Left ventricle myocardium inferior (tissue), 1 donor: ENCODE data around the gene SHROOM2. TPM values are rescaled to one million over a fixed set of nuclear protein-coding genes. Genes with fewer than 3 reads are reported as not detected.
"Not testable (repeated sequence)": the region's sequence is repeated elsewhere in the genome, so short reads cannot be mapped to it uniquely, and the experiment has no call there.

Source experiments
- DNase-seq: peaks from one replicate; pipeline ENCODE4 v3.0.0-alpha.2; 2020
- H3K27ac ChIP-seq: fragments of 200-600 bp; replicated peaks from 2 replicates; pipeline ENCODE4 v1.8.0; 2021
- H3K27me3 ChIP-seq: fragments of 200-600 bp; 2 replicates; pipeline ENCODE4 v1.8.0; 2021; ENCODE audit warnings: low read depth
- H3K36me3 ChIP-seq: fragments of 200-600 bp; 2 replicates; pipeline ENCODE4 v1.8.0; 2021
- H3K4me1 ChIP-seq: fragments of 200-600 bp; 2 replicates; pipeline ENCODE4 v1.8.0; 2021
- H3K4me3 ChIP-seq: fragments of 200-600 bp; 2 replicates; pipeline ENCODE4 v1.8.0; 2021; ENCODE audit warnings: mild to moderate bottlenecking, moderate library complexity
- H3K9me3 ChIP-seq: fragments of 200-600 bp; replicated peaks from 2 replicates; pipeline ENCODE4 v1.8.0; 2021
- CTCF ChIP-seq: fragments of 200-600 bp; IDR thresholded peaks from 2 replicates; pipeline ENCODE4 v1.8.0; 2021; ENCODE audit warnings: antibody characterized with exemption, mild to moderate bottlenecking, borderline replicate concordance
- intact Hi-C: fragments of 100-400 bp; cut with micrococcal nuclease; formaldehyde crosslinking; loops from one replicate; pipeline ENCODE4 v1.11.0; 2022
- total RNA-seq: library from RNA; stranded (reverse); fragmentation: NEBNext Ultra II Directional; extraction: Animal tissue kit (Norgen Biotek cat#: 25700); gene quantifications from one replicate; pipeline ENCODE4 v1.2.1, GENCODE V29; 2021
- donor health status: DM: no; HTN: yes; CAD: no; lungs with severe emphysema.

The SHROOM2 gene
- total RNA-seq, 1 donor from 2014 or later = 0.71 TPM

- H3K4me1 ChIP-seq = no peaks in the 10 kb centered on the region
- no peak for DNase-seq
- no peaks in the 10 kb centered on the region for H3K9me3 ChIP-seq
- no peak overlapping the region for H3K4me3 ChIP-seq
- no peaks in the 10 kb centered on the region for H3K36me3 ChIP-seq
- intact Hi-C loops = no loop called here
- H3K27ac ChIP-seq = no peak overlapping the region
- no peaks in the 10 kb centered on the region for H3K27me3 ChIP-seq
- no peak for TF ChIP-seq CTCF
These were observed 28.1 kb upstream of the SHROOM2 start for GRCh38 chrX:9758021-9758638.

GRCh38 chrX:9759337-9759736 lies 26.9 kb upstream of the SHROOM2 start:
- peaks cover 6% of the 10 kb centered on the region for H3K27me3 ChIP-seq
- no peak overlapping the region for H3K4me3 ChIP-seq
- H3K36me3 ChIP-seq = no peaks in the 10 kb centered on the region
- no peak overlapping the region for H3K27ac ChIP-seq
- intact Hi-C loops = no loop called here
- TF ChIP-seq CTCF = no peak
- no peaks in the 10 kb centered on the region for H3K9me3 ChIP-seq
- no peak for DNase-seq
- no peaks in the 10 kb centered on the region for H3K4me1 ChIP-seq

- no peak for TF ChIP-seq CTCF
- Histone ChIP-seq H3K36me3 (no peaks in the 10 kb centered on the region), H3K4me3 (no peak overlapping the region), H3K4me1 (peaks cover 4% of the 10 kb centered on the region), H3K27ac (no peak overlapping the region), H3K27me3 (peaks cover 27% of the 10 kb centered on the region), H3K9me3 (no peaks in the 10 kb centered on the region)
- no peak for DNase-seq
- intact Hi-C loops = no loop called here
These were observed 21.0 kb upstream of the SHROOM2 start for GRCh38 chrX:9765072-9765736.

GRCh38 chrX:9765737-9766097 lies 20.5 kb upstream of the SHROOM2 start, which contains the start of gene GPR143:
GPR143 (minus strand) TSS chrX:9765847; CDS start chrX:9765817, 30 bp downstream.
- peaks cover 4% of the 10 kb centered on the region for H3K4me1 ChIP-seq
- intact Hi-C loops = no loop called here
- H3K27me3 ChIP-seq = peaks cover 27% of the 10 kb centered on the region

GRCh38 chrX:9767375-9767774 lies 18.9 kb upstream of the SHROOM2 start:
- Histone ChIP-seq H3K27me3 (peaks cover 27% of the 10 kb centered on the region), H3K4me3 (no peak overlapping the region), H3K27ac (no peak overlapping the region), H3K9me3 (no peaks in the 10 kb centered on the region), H3K36me3 (no peaks in the 10 kb centered on the region), H3K4me1 (peaks cover 4% of the 10 kb centered on the region)
- no peak for DNase-seq
- no peak for TF ChIP-seq CTCF
- intact Hi-C loops = no loop called here

More at GRCh38 chrX:9765737-9766097, 20.5 kb upstream of the SHROOM2 start, which contains the start of gene GPR143:
- H3K36me3 ChIP-seq = no peaks in the 10 kb centered on the region
- TF ChIP-seq CTCF = no peak
- H3K4me3 ChIP-seq = no peak within 1 kb of the TSS
- no peak for DNase-seq
- H3K27ac ChIP-seq = no peak within 1 kb of the TSS
- H3K9me3 ChIP-seq = no peaks in the 10 kb centered on the region

GRCh38 chrX:9768321-9768839 lies 17.8 kb upstream of the SHROOM2 start:
- H3K4me1 ChIP-seq, intact Hi-C loops, H3K36me3 ChIP-seq, H3K9me3 ChIP-seq, H3K27ac ChIP-seq, H3K4me3 ChIP-seq, DNase-seq: not testable (repeated sequence)
- H3K27me3 ChIP-seq = peaks cover 25% of the 10 kb centered on the region
